T-helper 1 cell treated with Interleukin-12 subunit alpha and Interleukin-12 subunit beta and Interleukin-4 antibody, amounts not matched to agents 30 μg/mL and 1 μg/mL, for 36 hours (primary cell): ENCODE results near the gene RAET1L.
"Not testable (repeated sequence)": the region's sequence is repeated elsewhere in the genome, so short reads cannot be mapped to it uniquely, and the experiment has no call there.

Experiments used
- H3K27ac Mint-ChIP-seq: one replicate; pipeline ENCODE4 v1.8.0; 2021; ENCODE audit warnings: mild to moderate bottlenecking, mixed read lengths
- H3K27me3 Mint-ChIP-seq: one replicate; pipeline ENCODE4 v1.8.0; 2021; ENCODE audit warnings: low read depth, mixed read lengths
- H3K36me3 Mint-ChIP-seq: one replicate; pipeline ENCODE4 v1.8.0; 2021; ENCODE audit warnings: low read depth, mixed read lengths
- H3K4me1 Mint-ChIP-seq: one replicate; pipeline ENCODE4 v1.8.0; 2021; ENCODE audit warnings: low read depth, mixed read lengths
- H3K4me3 Mint-ChIP-seq: one replicate; pipeline ENCODE4 v1.8.0; 2021; ENCODE audit warnings: mild to moderate bottlenecking, moderate library complexity, mixed read lengths
- H3K9me3 Mint-ChIP-seq: one replicate; pipeline ENCODE4 v1.8.0; 2021; ENCODE audit warnings: mixed read lengths

The RAET1L gene

GRCh38 chr6:150001295-150002008, 23.9 kb downstream of the RAET1L start:
- H3K36me3 Mint-ChIP-seq: peaks cover 22% of the 10 kb centered on the region

GRCh38 chr6:149999636-150000035, 25.7 kb downstream of the RAET1L start:
- Mint-ChIP-seq H3K36me3 (peaks cover 22% of the 10 kb centered on the region), H3K27ac (no peak overlapping the region), H3K27me3 (peaks cover 57% of the 10 kb centered on the region), H3K4me1 (peaks cover 44% of the 10 kb centered on the region), H3K9me3 (peaks cover 8% of the 10 kb centered on the region), H3K4me3 (no peak overlapping the region)

More at GRCh38 chr6:150001295-150002008, 23.9 kb downstream of the RAET1L start:
- Mint-ChIP-seq H3K9me3 (peaks cover 8% of the 10 kb centered on the region), H3K27ac (peak overlapping the region; percentile 70), H3K27me3 (peaks cover 45% of the 10 kb centered on the region), H3K4me3 (peak overlapping the region; percentile 49), H3K4me1 (peaks cover 47% of the 10 kb centered on the region)

- Mint-ChIP-seq H3K4me3 (no peak overlapping the region), H3K27ac (no peak overlapping the region), H3K36me3 (peaks cover 5% of the 10 kb centered on the region), H3K4me1 (peaks cover 27% of the 10 kb centered on the region), H3K27me3 (peaks cover 85% of the 10 kb centered on the region), H3K9me3 (no peaks in the 10 kb centered on the region)
Observed at GRCh38 chr6:149995971-149996370, 29.4 kb downstream of the RAET1L start.

- Mint-ChIP-seq H3K9me3 (no peaks in the 10 kb centered on the region), H3K36me3 (peaks cover 6% of the 10 kb centered on the region), H3K27ac (no peak overlapping the region), H3K27me3 (peaks cover 87% of the 10 kb centered on the region), H3K4me3 (no peak overlapping the region), H3K4me1 (peaks cover 25% of the 10 kb centered on the region)
Observed at GRCh38 chr6:149995235-149995750, 30.0 kb downstream of the RAET1L start.

- H3K27me3 Mint-ChIP-seq: peaks cover 97% of the 10 kb centered on the region
- H3K36me3 Mint-ChIP-seq: peaks cover 7% of the 10 kb centered on the region
- H3K4me1 Mint-ChIP-seq: peaks cover 32% of the 10 kb centered on the region
- no peak overlapping the region for H3K27ac Mint-ChIP-seq
- peak overlapping the region; percentile 79 for H3K4me3 Mint-ChIP-seq
- peaks cover 12% of the 10 kb centered on the region for H3K9me3 Mint-ChIP-seq
Observed at GRCh38 chr6:149991838-149992237, 33.5 kb downstream of the RAET1L start.

GRCh38 chr6:149991472-149991795, 33.9 kb downstream of the RAET1L start:
- H3K9me3 Mint-ChIP-seq: peaks cover 12% of the 10 kb centered on the region
- H3K27me3 Mint-ChIP-seq: peaks cover 97% of the 10 kb centered on the region
- not testable (repeated sequence) for H3K36me3 Mint-ChIP-seq, H3K27ac Mint-ChIP-seq
- peak overlapping the region; percentile 79 for H3K4me3 Mint-ChIP-seq
- peaks cover 32% of the 10 kb centered on the region for H3K4me1 Mint-ChIP-seq

GRCh38 chr6:149990661-149991471, 34.5 kb downstream of the RAET1L start:
- H3K27ac Mint-ChIP-seq: peak overlapping the region; percentile 14
- peaks cover 7% of the 10 kb centered on the region for H3K36me3 Mint-ChIP-seq
- H3K9me3 Mint-ChIP-seq: peaks cover 12% of the 10 kb centered on the region

GRCh38 chr6:149990212-149990660, 35.1 kb downstream of the RAET1L start:
- Mint-ChIP-seq H3K27me3 (peaks cover 97% of the 10 kb centered on the region), H3K9me3 (peaks cover 12% of the 10 kb centered on the region), H3K36me3 (peaks cover 7% of the 10 kb centered on the region), H3K4me3 (peak overlapping the region; percentile 79), H3K27ac (peak overlapping the region; percentile 1), H3K4me1 (peaks cover 32% of the 10 kb centered on the region)

More at GRCh38 chr6:149990661-149991471, 34.5 kb downstream of the RAET1L start:
- Mint-ChIP-seq H3K4me3 (peak overlapping the region; percentile 79), H3K27me3 (peaks cover 97% of the 10 kb centered on the region), H3K4me1 (peaks cover 32% of the 10 kb centered on the region)

- Mint-ChIP-seq H3K27ac (no peak overlapping the region), H3K27me3 (peaks cover 98% of the 10 kb centered on the region), H3K4me3 (peak overlapping the region; percentile 1), H3K9me3 (peaks cover 12% of the 10 kb centered on the region), H3K36me3 (peaks cover 7% of the 10 kb centered on the region), H3K4me1 (peaks cover 29% of the 10 kb centered on the region)
Observed at GRCh38 chr6:149988550-149989346, 36.6 kb downstream of the RAET1L start.

GRCh38 chr6:149987602-149988107, 37.7 kb downstream of the RAET1L start:
- peaks cover 29% of the 10 kb centered on the region for H3K4me1 Mint-ChIP-seq
- H3K36me3 Mint-ChIP-seq: peaks cover 7% of the 10 kb centered on the region
- no peak overlapping the region for H3K27ac Mint-ChIP-seq
- H3K9me3 Mint-ChIP-seq: peaks cover 12% of the 10 kb centered on the region
- H3K27me3 Mint-ChIP-seq: peaks cover 98% of the 10 kb centered on the region
- H3K4me3 Mint-ChIP-seq: no peak overlapping the region

- H3K27me3 Mint-ChIP-seq: peaks cover 100% of the 10 kb centered on the region
- H3K36me3 Mint-ChIP-seq: peaks cover 7% of the 10 kb centered on the region
- peaks cover 12% of the 10 kb centered on the region for H3K9me3 Mint-ChIP-seq
- peaks cover 21% of the 10 kb centered on the region for H3K4me1 Mint-ChIP-seq
- no peak overlapping the region for H3K27ac Mint-ChIP-seq
- no peak overlapping the region for H3K4me3 Mint-ChIP-seq
Observed at GRCh38 chr6:149985481-149985937, 39.8 kb downstream of the RAET1L start.

- H3K36me3 Mint-ChIP-seq: peaks cover 5% of the 10 kb centered on the region
- H3K27me3 Mint-ChIP-seq: peaks cover 98% of the 10 kb centered on the region
- H3K27ac Mint-ChIP-seq: no peak overlapping the region
- H3K9me3 Mint-ChIP-seq: peaks cover 12% of the 10 kb centered on the region
- no peak overlapping the region for H3K4me3 Mint-ChIP-seq
- H3K4me1 Mint-ChIP-seq: peaks cover 15% of the 10 kb centered on the region
Observed at GRCh38 chr6:149984773-149985172, 40.6 kb downstream of the RAET1L start.

GRCh38 chr6:149983145-149983544, 42.2 kb downstream of the RAET1L start:
- H3K9me3 Mint-ChIP-seq: peaks cover 8% of the 10 kb centered on the region
- no peak overlapping the region for H3K27ac Mint-ChIP-seq
- H3K4me3 Mint-ChIP-seq: no peak overlapping the region
- peaks cover 5% of the 10 kb centered on the region for H3K4me1 Mint-ChIP-seq
- peaks cover 96% of the 10 kb centered on the region for H3K27me3 Mint-ChIP-seq
- peaks cover 2% of the 10 kb centered on the region for H3K36me3 Mint-ChIP-seq

- H3K36me3 Mint-ChIP-seq: no peaks in the 10 kb centered on the region
- peaks cover 4% of the 10 kb centered on the region for H3K4me1 Mint-ChIP-seq
- no peaks in the 10 kb centered on the region for H3K9me3 Mint-ChIP-seq
- H3K4me3 Mint-ChIP-seq: no peak overlapping the region
- H3K27me3 Mint-ChIP-seq: peaks cover 94% of the 10 kb centered on the region
- H3K27ac Mint-ChIP-seq: no peak overlapping the region
Observed at GRCh38 chr6:149979293-149979692, 46.0 kb downstream of the RAET1L start.
